ENCODE data around the gene GIT2. TPM values are rescaled to one million over a fixed set of nuclear protein-coding genes. Genes with fewer than 3 reads are reported as not detected.
"Not testable (repeated sequence)": the region's sequence is repeated elsewhere in the genome, so short reads cannot be mapped to it uniquely, and the experiment has no call there.

The GIT2 gene
- polyA plus RNA-seq, 4 donors, result 26.5 to 55.1 (median 42.4) TPM

DNA sequence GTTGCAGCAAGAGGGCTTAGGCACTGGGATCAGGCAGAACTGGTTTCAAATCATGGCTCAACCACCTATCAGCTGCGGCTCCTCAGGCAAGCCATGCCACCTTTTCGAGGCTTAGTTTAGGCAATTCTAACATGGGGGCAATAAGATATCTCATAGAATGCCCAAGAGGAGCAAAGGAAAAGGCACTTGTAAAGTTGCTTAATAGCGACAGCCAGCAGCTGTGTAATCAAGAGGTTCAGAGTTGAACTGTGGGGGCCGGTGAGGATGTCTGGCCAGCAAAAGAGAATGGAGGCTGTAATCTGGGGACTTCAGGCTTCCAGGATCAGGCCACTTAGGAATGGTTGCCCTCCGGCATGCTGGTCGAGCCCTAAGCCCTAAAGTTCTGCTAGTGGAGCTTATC is 99.1 kb downstream of the GIT2 start:
- no peak for DNase-seq (ENCODE audit: low read depth in 4 of 4, low spot score in 2 of 4)

DNA sequence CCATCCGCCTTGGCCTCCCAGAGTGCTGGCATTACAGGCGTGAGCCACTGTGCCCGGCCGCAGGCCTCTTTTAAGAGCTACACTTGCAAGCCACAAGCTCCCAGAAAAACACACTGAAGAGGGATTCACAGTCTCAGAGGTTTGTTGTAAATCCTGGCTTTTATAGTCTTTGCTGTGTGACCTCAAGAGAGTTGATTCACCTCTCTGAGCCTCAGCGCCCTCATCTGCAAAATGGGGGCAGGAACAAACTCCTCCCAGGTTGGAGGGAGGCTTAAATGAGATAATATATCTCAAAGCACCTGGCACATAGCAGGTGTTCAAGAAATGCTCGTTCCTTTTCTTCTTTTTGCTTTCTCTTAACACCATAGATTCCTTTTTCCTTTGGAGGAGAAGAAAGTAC is 100.0 kb downstream of the GIT2 start:
- no peak for DNase-seq (ENCODE audit: low read depth in 4 of 4, low spot score in 2 of 4)

DNA sequence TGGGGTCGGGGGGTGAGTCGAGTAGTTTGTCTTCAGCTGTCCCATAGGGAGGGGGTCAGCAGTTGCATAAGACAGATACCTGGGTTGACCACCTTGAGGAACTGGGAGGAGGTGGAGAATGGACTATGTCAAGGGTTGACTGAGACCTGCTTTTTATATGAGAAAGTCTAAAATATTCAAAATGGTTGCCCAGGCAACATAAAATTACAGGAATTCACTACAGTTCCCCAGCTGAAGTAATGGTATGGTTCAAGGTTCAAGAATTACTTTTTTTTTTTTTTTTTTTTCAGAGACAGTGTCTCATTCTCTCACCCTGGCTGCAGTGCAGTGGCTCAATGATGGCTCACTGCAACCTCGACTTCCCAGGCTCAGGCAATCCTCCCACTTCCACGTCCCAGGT is 101.2 kb downstream of the GIT2 start:
- DNase-seq (ENCODE audit: low read depth in 4 of 4, low spot score in 2 of 4), result no peak

DNA sequence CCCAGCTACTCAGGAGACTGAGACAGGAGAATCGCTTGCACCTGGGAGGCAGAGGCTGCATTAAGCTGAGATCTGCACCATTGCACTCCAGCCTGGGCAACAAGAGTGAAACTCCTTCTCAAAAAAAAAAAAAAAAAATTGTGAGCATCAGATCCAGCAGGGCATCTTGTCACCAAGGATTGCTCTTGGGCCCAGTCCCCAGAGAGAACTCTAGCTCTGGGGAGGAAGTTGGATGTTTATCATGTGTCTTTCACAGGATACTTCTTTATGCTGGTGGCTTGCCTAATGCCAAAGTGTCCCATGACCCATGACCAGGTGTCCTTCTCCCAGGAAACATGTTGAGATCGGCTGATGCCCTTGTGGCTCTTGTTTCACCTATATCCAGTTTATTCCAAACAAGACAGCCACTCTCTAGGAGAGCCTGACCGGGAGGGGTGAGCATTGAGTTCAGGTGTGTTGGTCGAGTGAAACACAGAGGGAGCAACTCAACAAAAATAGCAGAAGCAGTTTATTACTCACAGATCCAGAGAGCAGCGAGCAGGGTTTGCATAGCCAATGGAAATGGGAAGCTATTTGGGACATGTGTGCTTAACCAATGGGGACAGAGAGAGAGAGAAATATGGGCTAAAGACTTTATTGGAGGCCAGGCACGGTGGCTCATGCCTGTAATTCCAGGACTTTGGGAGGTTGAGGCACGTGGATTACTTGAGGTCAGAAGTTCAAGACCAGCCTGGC is 102.7 kb downstream of the GIT2 start:
- DNase-seq (ENCODE audit: low read depth in 4 of 4, low spot score in 2 of 4), result no peak

DNA sequence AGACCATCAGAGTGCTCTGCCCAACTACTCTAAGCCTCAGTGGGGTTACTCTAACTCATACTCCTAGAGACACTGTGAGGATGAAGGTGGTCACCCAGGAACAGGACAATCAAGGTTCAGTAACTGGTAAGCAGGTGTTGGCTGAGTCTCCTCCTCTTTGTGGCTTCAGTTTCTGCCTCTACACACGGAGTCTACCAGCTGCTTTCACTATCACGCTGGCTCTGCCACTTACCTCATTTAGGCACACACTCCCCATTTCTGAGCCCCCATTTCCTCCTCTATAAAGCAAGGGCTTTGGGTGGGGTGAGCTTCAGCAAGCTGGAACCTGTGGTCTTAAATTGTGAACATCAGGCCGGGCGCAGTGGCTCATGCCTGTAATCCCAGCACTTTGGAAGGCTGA is 103.4 kb downstream of the GIT2 start:
- DNase-seq (ENCODE audit: low read depth in 4 of 4, low spot score in 2 of 4), result no peak

DNA sequence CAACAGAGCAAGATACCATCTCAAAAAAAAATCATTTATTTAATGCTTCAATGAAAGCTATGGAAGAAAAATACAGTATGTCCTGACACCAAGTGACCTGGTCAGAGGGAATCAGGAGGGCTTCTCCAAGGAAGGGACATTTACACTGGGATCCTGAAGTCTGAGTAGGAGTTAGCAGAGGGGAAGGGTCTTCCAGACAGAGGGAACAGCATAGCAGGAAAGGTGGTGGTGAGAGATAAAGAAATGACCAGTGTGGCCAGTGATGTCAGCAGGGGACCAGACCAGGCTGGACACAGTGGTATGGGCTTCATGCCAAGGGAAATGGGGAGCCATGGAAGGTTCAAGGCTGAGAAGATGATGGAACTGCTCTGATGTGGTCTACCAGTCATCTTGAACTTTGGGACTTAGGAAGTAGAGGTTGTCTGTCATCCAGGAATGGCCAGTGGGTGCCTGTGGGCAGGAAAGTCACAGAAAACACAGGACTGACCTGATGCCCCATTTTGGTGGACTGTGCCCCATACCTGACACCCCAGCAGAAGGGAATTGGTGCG is 103.9 kb downstream of the GIT2 start:
- DNase-seq (ENCODE audit: low read depth in 4 of 4, low spot score in 2 of 4), result no peak

DNA sequence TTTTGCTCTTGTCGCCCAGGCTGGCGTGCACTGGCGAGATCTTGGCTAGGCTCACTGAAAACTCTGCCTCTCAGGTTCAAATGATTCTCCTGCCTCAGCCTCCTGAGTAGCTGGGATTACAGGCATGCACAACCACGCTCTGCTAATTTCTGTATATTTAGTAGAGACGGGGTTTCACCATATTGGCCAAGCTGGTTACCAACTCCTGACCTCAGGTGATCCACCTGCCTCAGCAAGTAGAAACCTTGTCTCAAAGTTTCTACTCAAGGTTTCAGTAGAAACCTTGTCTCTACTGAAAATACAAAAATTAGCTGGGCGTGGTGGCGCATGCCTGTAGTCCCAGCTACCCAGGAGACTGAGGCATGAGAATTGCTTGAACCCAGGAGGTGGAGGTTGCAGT is 104.4 kb downstream of the GIT2 start:
- DNase-seq (ENCODE audit: low read depth in 4 of 4, low spot score in 2 of 4), result not testable (repeated sequence)

DNA sequence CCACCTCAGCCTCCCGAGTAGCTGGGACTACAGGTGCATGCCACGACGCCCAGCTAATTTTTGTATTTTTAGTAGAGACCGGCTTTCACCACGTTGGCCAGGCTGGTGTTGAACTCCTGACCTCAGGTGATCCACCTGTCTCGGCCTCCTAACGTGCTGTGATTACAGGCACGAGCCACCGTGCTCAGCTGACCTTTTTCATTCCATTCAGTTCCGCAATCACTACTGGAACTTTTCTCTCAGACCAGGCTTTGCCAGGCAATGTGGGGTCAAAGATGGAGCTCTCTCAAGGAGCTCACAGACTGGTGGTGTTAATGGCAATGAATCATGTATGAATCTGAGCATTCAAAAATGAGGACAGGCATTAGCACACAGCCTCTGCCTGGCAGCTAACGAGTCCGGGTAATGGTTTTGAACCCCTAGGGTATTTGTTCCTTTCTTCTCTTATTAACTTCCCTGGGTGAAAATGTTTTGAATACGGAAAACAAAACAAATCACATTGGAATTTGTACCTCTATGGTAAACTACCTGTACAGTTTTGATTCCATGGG is 105.5 kb downstream of the GIT2 start:
- no peak for DNase-seq (ENCODE audit: low read depth in 4 of 4, low spot score in 2 of 4)

DNA sequence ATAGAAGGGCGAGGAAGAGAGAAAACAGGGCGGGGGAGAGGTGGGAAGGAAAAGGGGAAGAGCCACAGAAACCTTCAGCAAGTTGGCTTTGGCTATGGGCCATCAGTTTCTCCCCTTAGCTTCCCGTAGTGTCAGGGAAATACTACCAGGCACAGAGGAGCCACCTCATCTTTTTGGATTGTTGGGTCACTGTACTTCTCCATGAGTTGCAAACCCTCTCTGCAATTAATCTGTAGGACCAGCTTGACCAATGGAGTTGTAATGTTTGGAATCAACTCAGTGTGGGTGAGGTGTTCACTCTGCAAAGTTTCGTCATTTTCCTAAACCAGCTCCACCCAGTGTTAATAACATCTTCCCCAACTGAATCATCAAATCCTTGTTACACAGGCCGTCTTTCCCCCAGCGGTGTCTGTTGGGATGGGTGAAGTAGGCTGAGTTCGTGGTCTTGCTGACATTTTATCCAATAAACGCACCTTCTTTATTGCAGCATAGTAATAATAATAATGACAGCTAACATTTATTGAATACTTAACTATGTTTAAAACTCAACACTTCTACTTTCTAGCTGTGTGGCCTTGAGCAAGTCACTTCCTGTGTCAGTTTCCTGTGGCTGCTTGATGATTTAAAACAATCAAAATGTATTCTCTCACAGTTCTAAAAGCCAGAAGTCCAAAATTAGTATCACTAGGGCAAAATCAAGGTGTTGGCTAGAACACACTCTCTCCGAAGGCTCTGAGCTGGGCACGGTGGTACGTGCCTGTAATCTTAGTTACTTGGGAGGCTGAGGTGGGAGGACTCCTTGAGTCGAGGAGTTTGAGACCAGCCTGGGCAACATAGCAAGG is 107.8 kb downstream of the GIT2 start:
- DNase-seq (ENCODE audit: low read depth in 4 of 4, low spot score in 2 of 4), result no peak

DNA sequence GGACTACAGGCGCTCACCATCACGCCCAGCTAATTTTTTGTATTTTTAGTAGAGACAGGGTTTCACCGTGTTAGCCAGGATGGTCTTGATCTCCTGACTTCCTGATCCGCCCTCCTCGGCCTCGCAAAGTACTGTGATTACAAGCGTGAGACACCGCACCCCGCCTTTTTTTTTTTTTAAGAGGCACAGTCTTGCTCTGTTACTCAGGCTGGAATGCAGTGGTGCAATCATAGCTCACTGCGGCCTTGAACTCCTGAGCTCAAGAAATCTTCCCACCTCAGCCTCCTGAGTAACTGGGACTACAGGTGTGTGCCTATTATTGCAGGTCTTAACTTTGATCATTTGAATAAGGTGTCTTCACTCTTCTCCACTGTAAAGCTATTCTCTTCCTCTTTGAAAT is 110.6 kb downstream of the GIT2 start:
- no peak for DNase-seq (ENCODE audit: low read depth in 4 of 4, low spot score in 2 of 4)

DNA sequence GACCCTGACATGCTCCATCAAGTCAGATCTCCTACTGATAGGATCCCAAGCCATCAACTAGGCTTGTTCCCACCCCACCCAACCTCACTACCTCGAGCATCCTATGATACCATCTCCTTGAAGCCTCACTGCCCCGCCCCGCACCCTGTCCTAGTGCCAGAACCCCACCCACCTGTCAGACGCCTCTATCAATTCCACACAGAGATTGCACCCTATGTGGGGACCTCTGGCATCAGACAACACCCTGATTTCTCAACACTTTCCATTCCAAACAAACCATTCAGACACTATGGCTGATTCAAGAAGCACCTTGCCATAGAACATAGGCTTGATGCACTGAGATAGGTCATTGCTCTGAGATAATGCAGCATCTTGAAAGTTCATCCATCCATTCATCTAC is 112.7 kb downstream of the GIT2 start:
- DNase-seq (ENCODE audit: low read depth in 4 of 4, low spot score in 2 of 4), result no peak

DNA sequence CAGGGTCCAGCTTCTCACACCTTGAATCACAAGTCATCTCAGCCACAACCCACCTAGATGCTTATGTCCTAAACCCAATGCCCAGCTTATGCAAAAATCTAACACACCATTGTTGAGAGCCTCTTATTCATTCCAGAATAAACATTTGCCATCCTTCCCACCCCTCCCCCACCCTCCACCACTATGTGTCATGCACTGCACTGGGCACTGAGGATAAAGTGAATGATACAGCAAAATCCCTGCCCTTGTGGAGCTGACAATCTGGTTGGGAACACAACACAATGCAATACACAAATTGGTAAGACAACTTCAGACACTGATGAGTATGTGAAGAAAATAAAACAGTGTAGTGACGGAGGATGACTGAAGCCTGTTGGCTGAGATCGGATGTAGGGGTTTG is 114.4 kb downstream of the GIT2 start:
- no peak for DNase-seq (ENCODE audit: low read depth in 4 of 4, low spot score in 2 of 4)

DNA sequence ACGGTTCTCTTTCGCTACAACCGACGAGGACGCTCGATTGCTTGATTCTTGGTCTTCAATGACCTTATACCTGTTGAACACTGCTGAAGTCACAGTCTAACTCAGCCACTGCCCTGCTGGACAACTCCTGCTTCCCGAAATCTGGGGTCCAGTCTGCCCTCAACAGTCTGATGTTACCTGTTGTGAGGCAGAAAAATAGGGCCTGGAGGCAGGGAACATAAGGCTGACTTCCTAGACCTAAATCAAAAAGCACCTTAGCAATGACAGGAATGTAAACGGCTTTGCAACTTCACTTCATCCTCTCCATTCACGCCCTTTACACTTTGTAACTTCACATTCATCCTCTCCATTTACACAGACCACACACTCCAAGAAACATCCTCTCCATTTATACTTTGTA is 115.2 kb downstream of the GIT2 start:
- no peak for DNase-seq (ENCODE audit: low read depth in 4 of 4, low spot score in 2 of 4)

DNA sequence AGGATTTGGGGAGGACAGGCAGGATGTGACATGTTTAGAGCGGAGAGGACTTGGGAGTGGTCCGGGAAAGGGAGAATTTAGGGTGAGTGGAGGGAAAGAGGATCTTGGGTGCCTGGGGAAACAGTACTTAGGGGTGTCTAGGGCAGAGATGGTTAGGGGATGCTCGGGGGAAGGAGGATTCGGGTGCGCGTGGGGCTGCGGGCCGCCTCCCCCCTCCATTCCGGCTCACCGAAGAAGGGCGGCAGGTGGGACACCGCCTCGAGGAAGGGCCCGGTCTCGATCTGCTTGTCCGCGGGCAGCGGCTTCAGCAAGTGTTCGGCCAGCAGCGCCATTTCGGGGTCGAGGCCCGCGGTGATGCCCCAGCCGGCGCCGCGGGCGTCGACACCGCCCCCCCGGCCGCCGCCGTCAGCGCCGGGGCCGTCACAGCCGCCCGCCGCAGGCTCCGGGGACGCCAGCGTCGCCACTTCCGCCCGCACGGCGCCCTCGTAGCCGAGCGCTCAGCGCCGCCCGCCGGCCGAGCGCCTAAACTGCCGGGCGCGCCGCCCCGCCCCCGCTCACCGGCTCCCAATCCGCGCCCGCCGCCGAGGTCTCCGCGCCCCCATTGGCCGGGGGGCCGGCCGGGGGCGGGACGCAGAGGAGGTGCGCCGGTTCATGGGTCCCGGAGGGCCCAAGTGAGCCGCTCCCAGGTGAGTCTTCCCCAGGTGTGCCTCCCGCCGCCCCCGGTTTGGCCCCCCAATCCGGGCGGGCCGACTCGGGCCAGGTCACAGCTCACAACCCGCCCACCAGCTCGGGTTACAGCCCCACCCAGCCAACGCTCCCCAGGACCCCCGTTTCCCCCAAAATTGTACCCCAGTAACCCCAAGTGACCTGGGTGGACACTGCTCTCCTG is 115.9 kb downstream of the GIT2 start, which contains the start of gene GLTP:
Gene GLTP (minus strand): TSS at position 499 of the 889 bp plus-strand sequence. CDS start 167 bp downstream, at position 332.
- DNase-seq (ENCODE audit: low read depth in 4 of 4, low spot score in 2 of 4), result peak in 2 of 4 donors; percentile 68 to 81

Other genes with a start within 250 kb of the GIT2 start
- 10 to 100 TPM; 12.5 to 20.8 (median 14.4) TPM for gene TRPV4, start 163.0 kb downstream of the GIT2 start, polyA plus RNA-seq (ENCODE audit: insufficient read length in 4 of 4)
- 10 to 100 TPM; 34.2 to 41.7 (median 35.9) TPM for gene GLTP, start 115.8 kb downstream of the GIT2 start, polyA plus RNA-seq (ENCODE audit: insufficient read length in 4 of 4)
- 10 to 100 TPM; 20.8 to 32.9 (median 26.6) TPM for gene TCHP, start 96.1 kb downstream of the GIT2 start, polyA plus RNA-seq (ENCODE audit: insufficient read length in 4 of 4)
- gene ANKRD13A, start 3.1 kb upstream of the GIT2 start, polyA plus RNA-seq (ENCODE audit: insufficient read length in 4 of 4), result 10 to 100 TPM; 34.5 to 51.3 (median 41.1) TPM
- gene C12orf76, start 52.2 kb upstream of the GIT2 start, polyA plus RNA-seq (ENCODE audit: insufficient read length in 4 of 4), result 10 to 100 TPM; 30.9 to 41.9 (median 34.2) TPM
- gene IFT81, start 128.0 kb upstream of the GIT2 start, polyA plus RNA-seq (ENCODE audit: insufficient read length in 4 of 4), result 10 to 100 TPM; 39.6 to 58.7 (median 47.8) TPM